PC-3 (cell line): ENCODE measurements around the gene ANAPC15. TPM values are rescaled to one million over a fixed set of nuclear protein-coding genes. Genes with fewer than 3 reads are reported as not detected.
"Not testable (repeated sequence)": the region's sequence is repeated elsewhere in the genome, so short reads cannot be mapped to it uniquely, and the experiment has no call there.

Experiments
- ATAC-seq: fragments of 200-7000 bp; cut with Tn5 transposase; 2 replicates; pipeline ENCODE4 v1.9.1; 2020; ENCODE audit warnings: mild to moderate bottlenecking, moderate library complexity
- BruUV-seq: library from RNA; stranded (reverse); fragments of 400-500 nt; replicated peaks from 2 replicates; lab custom pipeline; 2021; lab: Mats Ljungman, UMichigan
- CTCF ChIA-PET: fragments of 300-600 bp; sonication (Branson Sonifier 250); formaldehyde crosslinking; loops from one replicate; lab custom pipeline; 2022; ENCODE audit warnings: antibody characterized with exemption; lab: Charles Lee
- POLR2A ChIA-PET: fragments of 300-600 bp; sonication (Branson Sonifier 250); formaldehyde crosslinking; loops from one replicate; lab custom pipeline; 2022; ENCODE audit warnings: antibody characterized with exemption; ENCODE audit not compliant: unreplicated experiment; lab: Charles Lee
- DNase-seq: peaks from one replicate; pipeline ENCODE4 v3.0.0-alpha.2; 2015
- H2AFZ ChIP-seq: fragments of 300-600 bp; sonication (generic); 2 replicates; pipeline ENCODE4 v1.6.0; 2016; ENCODE audit warnings: antibody characterized with exemption, low read length
- H3F3A ChIP-seq: fragments of 300-600 bp; sonication (generic); one replicate; pipeline ENCODE4 v1.6.0; 2017; ENCODE audit warnings: antibody characterized with exemption, low read length, control low read depth, mild to moderate bottlenecking; ENCODE audit not compliant: unreplicated experiment
- H3K27ac ChIP-seq: fragments of 300-600 bp; sonication (generic); 2 replicates; pipeline ENCODE4 v1.5.1; 2016; ENCODE audit warnings: mild to moderate bottlenecking, low read length
- H3K27me3 ChIP-seq: fragments of 300-600 bp; sonication (generic); 2 replicates; pipeline ENCODE4 v1.6.1; 2016; ENCODE audit warnings: low read length, mixed read lengths
- H3K36me3 ChIP-seq: fragments of 300-600 bp; sonication (generic); 2 replicates; pipeline ENCODE4 v1.6.1; 2016; ENCODE audit warnings: low read depth, mixed run types, low read length, mixed read lengths
- H3K4me1 ChIP-seq: fragments of 300-600 bp; sonication (generic); 2 replicates; pipeline ENCODE4 v1.5.1; 2016; ENCODE audit warnings: low read length; ENCODE audit not compliant: insufficient read depth
- H3K4me2 ChIP-seq: fragments of 300-600 bp; sonication (generic); 2 replicates; pipeline ENCODE4 v1.6.0; 2016; ENCODE audit warnings: low read length
- H3K4me3 ChIP-seq: fragments of 300-600 bp; sonication (generic); 2 replicates; pipeline ENCODE4 v1.5.1; 2016; ENCODE audit warnings: mild to moderate bottlenecking, low read length, mixed read lengths
- H3K79me2 ChIP-seq: fragments of 300-600 bp; sonication (generic); 2 replicates; pipeline ENCODE4 v1.6.1; 2017; ENCODE audit warnings: low read length, mixed read lengths
- H3K9ac ChIP-seq: fragments of 300-600 bp; sonication (generic); 2 replicates; pipeline ENCODE4 v1.6.0; 2016; ENCODE audit warnings: mild to moderate bottlenecking, low read length
- H3K9me2 ChIP-seq: fragments of 300-600 bp; sonication (generic); replicated peaks from 2 replicates; pipeline ENCODE4 v1.6.1; 2016; ENCODE audit warnings: mixed run types, low read length, mixed read lengths
- H3K9me3 ChIP-seq: fragments of 300-600 bp; sonication (generic); 2 replicates; pipeline ENCODE4 v1.6.1; 2016; ENCODE audit warnings: low read length, mixed read lengths
- H4K20me1 ChIP-seq: fragments of 300-600 bp; sonication (generic); 2 replicates; pipeline ENCODE4 v1.6.1; 2016; ENCODE audit warnings: low read length, mixed read lengths
- CTCF ChIP-seq: fragments of 300-600 bp; sonication (generic); conservative IDR thresholded peaks from 2 replicates; pipeline ENCODE4 v1.5.1; 2017; ENCODE audit warnings: antibody characterized with exemption, low read depth, mild to moderate bottlenecking, low read length
- EZH2 ChIP-seq: fragments of 300-600 bp; sonication (generic); IDR thresholded peaks from one replicate; pipeline ENCODE4 v1.6.1; 2017; ENCODE audit warnings: antibody characterized with exemption, mild to moderate bottlenecking, low read length; ENCODE audit not compliant: unreplicated experiment
- EZH2phosphoT487 ChIP-seq: fragments of 300-600 bp; sonication (generic); IDR thresholded peaks from 2 replicates; pipeline ENCODE4 v1.6.1; 2018; ENCODE audit warnings: mild to moderate bottlenecking, antibody characterized with exemption, low read length, borderline replicate concordance
- intact Hi-C: fragments of 100-400 bp; cut with micrococcal nuclease; formaldehyde crosslinking; loops from 2 replicates; pipeline ENCODE4 v1.9.0; 2023
- total RNA-seq: library from RNA; depleted of rRNA; stranded (reverse); fragments of >200 nt; gene quantifications from 2 replicates; pipeline ENCODE4 v1.2.3, GENCODE V29; 2014

The ANAPC15 gene
- total RNA-seq, 1 experiment from 2014 or later, result 65.4 TPM

GRCh38 chr11:72142086-72142485, 29.6 kb upstream of the ANAPC15 start:
- BruUV-seq, H3K79me2 ChIP-seq, H3K9me3 ChIP-seq, H3K4me2 ChIP-seq, H3F3A ChIP-seq, H3K27ac ChIP-seq, H3K27me3 ChIP-seq, H3K9ac ChIP-seq, H3K36me3 ChIP-seq, H3K4me3 ChIP-seq, H4K20me1 ChIP-seq, ATAC-seq, H2AFZ ChIP-seq, DNase-seq, H3K9me2 ChIP-seq, POLR2A ChIA-PET: not testable (repeated sequence)
- intact Hi-C loops, result loop anchor here (5.0 kb wide), 1 partner anchor 160 kb away; no protein-coding TSS in a partner anchor
- peaks cover 18% of the 10 kb centered on the region; the same call in 1 of the 2 replicates for H3K4me1 ChIP-seq
- CTCF ChIA-PET, result interaction anchor here (0.7 kb wide), 1 partner anchor 39 kb away, joined by 3 read pairs; no protein-coding TSS in a partner anchor

DNA sequence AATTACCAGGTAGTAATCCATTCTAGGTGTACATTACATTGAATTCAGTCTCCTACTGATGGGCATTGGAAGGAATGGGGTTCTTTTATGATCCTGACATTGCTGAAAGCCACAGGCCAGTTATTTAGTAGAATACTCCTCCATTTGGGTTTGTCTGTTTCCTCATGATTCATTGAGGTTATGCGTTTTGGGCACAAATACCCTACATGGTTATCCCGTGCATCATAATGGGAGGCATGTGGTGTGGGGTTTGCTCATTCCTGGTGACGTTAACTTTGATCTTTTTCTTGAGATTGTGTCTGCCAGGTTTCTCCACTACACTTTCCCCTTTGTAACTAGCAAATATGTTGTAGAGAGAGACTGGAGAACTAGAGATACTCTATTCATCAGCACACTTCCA, 28.6 kb upstream of the ANAPC15 start:
- ATAC-seq, result no peak; the same call in 1 of the 2 replicates
- intact Hi-C loops, result loop anchor here (5.0 kb wide), 1 partner anchor 159 kb away; no protein-coding TSS in a partner anchor
- H3K9ac ChIP-seq, result no peak overlapping the region

DNA sequence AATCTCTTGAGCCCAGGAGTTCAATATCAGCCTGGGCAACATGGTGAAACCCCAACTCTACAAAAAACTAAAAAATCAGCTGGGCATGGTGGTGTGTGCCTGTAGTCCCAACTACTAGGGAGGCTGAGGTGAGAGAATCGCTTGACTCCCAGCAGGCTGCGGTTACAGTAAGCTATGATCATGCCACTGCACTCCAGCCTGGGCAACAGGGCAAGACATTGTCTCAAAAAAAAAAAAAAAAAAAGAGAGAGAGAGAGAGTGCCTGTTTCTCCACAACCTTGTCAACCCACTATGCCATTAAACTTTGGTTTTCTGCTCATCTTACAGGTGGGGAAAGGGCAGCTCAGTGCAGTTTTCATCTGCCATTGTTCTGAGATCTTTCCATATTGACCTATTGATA, 28.2 kb upstream of the ANAPC15 start:
- CTCF ChIA-PET, result no interaction called here
- Histone ChIP-seq H3K9me3 (no peaks in the 10 kb centered on the region), H3K4me3 (no peak overlapping the region), H2AFZ (no peak overlapping the region), H4K20me1 (no peaks in the 10 kb centered on the region), H3K27ac (no peak overlapping the region), H3K79me2 (no peaks in the 10 kb centered on the region), H3K36me3 (no peaks in the 10 kb centered on the region), H3K27me3 (no peaks in the 10 kb centered on the region), H3F3A (no peaks in the 10 kb centered on the region), H3K4me2 (no peak overlapping the region), H3K4me1 (peaks cover 18% of the 10 kb centered on the region; the same call in 1 of the 2 replicates), H3K9ac (no peak overlapping the region), H3K9me2 (no peaks in the 10 kb centered on the region)
- no peak for ATAC-seq
- no peak for TF ChIP-seq EZH2phosphoT487
- no peak for TF ChIP-seq EZH2
- no peak for TF ChIP-seq CTCF
- POLR2A ChIA-PET, result no interaction called here
- no peak for DNase-seq
- intact Hi-C loops, result loop anchor here (5.0 kb wide), 1 partner anchor 158 kb away; no protein-coding TSS in a partner anchor
- no TSS peak for BruUV-seq

More for the DNA sequence above, 28.6 kb upstream of the ANAPC15 start:
- Histone ChIP-seq H3K4me3 (no peak overlapping the region), H3K36me3 (no peaks in the 10 kb centered on the region), H3F3A (no peaks in the 10 kb centered on the region), H3K79me2 (no peaks in the 10 kb centered on the region), H3K9me3 (no peaks in the 10 kb centered on the region), H3K27ac (no peak overlapping the region), H2AFZ (no peak overlapping the region), H3K27me3 (no peaks in the 10 kb centered on the region), H4K20me1 (no peaks in the 10 kb centered on the region), H3K9me2 (no peaks in the 10 kb centered on the region), H3K4me2 (no peak overlapping the region), H3K4me1 (peaks cover 18% of the 10 kb centered on the region; the same call in 1 of the 2 replicates)
- ChIA-PET POLR2A (no interaction called here), CTCF (no interaction called here)
- no peak for TF ChIP-seq EZH2
- no peak for TF ChIP-seq EZH2phosphoT487
- TF ChIP-seq CTCF, result no peak
- BruUV-seq, result no TSS peak
- DNase-seq, result peak; percentile 78
